Pulmonary artery endothelial cell (primary cell): ENCODE measurements around the gene ILK. TPM values are rescaled to one million over a fixed set of nuclear protein-coding genes. Genes with fewer than 3 reads are reported as not detected.

Source experiments
- DNase-seq: peaks from one replicate; pipeline ENCODE4 v3.0.0-alpha.2; 2011; ENCODE audit warnings: low read depth, low spot score
- total RNA-seq: library from RNA; depleted of rRNA; stranded (reverse); fragments of >200 nt; gene quantifications from 2 replicates; pipeline ENCODE4 v1.2.3, GENCODE V29; 2014

The ILK gene
- total RNA-seq, 1 donor from 2014 or later = 138 TPM

DNA sequence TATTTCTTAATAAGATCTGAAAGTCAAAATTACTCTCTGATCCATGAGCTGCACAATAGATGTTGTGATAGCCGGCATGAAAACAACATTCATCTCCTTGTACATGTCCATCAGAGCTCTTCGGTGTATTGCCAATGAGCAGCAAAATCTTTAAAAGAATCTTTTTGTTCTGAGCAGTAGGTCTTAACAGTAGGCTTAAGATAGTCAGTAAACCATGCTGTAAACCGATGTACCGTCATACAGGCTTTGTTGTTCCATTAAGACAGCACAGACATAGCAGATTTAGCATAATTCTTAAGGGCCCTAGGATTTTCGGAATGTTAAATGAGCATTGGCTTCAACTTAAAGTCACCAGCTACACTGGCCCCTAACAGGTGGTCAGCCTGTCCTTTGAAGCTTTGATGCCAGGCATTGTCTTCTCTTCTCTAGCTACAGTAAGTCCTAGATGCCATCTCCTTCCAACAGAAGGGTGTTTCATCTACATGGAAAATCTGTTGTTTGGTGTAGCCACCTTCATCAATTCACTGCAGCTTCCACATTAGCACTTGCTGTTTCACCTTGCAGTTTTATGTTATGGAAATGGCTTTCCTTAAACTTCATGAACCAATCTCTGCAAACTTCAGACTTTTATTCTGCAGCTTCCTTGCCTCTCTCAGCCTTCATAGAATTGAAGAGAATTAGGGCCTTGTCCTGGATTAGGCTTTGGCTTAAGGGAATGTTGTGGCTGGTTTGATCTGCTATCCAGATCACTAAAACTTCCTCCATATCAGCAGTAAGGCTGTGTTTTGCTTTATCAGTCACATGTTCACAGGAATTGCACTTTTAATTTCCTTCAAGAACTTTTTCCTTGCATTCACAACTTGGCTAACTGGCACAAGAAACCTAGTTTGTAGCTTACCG lies 28.5 kb upstream of the ILK start:
- DNase-seq = no peak

DNA sequence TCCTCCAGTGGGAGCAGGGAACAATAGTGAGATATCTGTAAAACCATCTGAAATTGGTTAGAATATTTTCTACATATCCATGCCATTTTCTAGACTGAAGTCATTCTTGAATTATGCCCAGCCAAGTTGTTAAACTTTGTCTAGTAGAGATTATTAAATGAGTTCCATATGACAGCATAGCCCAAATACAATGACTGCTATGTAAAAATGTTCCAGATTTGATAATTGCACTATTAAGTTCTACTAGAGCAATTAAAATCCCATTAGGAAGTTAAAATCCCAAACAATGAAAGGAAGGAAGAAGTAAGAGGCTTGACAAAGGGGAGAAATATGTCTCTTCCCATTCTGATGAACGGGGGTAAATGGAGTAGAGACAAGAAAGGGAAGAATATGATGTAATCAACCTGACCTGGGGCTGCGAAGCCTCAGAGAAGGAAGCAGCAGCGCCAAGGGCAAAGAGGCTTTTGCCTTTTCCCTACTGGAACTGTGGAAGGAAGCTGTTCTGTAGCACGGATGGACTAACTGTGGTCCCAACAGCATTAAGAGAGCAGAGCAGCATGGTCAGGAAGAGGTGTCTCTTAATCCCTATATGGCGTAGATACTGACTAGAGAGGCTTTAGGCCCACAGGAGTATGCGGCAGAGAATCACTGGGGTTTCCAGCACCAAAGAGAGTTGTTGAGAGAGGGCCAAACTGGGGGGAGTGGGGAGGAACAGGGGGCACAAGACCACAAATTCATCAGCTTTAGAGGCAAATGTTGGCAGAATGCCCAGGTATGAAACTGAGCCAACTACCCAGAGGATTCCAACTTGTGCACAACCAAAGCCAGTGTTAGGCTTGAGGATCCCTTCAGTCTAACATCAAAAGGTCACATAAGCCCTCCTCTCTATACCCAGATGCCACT lies 26.9 kb upstream of the ILK start:
- DNase-seq = peak; percentile 39

DNA sequence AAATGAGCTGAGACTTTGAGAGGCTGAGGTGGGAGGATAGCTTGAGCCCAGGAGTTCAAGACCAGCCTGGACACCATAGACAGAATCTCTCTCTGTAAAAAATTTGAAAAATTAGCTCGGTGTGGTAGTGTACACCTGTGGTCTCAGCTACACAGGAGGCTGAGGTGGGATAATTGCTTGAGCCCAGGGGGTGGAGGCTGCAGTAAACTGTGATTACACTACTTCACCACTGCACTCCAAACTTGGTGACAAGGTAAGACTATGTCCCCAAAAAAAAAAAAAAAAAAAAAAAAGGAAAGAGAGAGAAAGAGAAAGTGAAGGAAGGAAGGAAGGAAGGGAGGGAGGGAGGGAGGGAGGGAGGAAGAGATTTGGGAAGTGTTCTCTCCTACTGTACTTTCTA lies 25.4 kb upstream of the ILK start:
- no peak for DNase-seq

DNA sequence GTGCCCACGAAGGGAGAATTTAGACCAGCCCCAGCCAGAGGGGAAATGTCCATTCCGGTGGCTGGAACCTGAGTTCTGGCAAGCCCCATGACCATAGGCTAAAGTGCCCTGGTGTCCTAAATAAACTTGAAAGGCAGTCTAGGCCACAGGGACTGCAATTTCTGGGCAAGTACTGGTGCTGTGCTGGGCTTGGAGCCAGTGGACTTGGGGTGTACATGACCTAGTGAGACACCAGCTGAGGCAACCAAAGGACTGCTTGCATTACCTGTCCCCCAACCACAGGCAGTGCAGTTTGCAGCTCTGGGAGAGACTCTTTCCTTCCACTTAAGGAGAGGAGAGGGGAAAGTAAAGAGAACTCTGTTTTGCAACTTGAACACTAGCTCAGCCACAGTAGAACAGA lies 23.9 kb upstream of the ILK start:
- no peak for DNase-seq

DNA sequence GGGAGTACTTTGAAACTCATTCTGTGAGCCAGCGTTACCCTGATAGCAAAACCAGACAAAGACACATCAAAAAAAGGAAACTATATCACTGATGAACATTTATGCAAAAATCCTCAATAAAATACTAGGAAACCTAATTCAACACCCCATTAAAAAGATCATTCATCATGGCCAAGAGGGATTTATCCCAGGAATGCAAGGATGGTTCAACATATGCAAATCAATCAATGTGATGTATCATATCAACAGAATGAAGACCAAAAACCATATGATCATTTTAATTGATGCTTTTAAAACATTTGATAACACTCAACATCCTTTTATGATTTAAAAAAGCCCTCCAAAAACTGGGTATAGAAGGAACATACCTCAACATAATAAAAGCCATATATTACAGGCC lies 20.0 kb upstream of the ILK start:
- no peak for DNase-seq

DNA sequence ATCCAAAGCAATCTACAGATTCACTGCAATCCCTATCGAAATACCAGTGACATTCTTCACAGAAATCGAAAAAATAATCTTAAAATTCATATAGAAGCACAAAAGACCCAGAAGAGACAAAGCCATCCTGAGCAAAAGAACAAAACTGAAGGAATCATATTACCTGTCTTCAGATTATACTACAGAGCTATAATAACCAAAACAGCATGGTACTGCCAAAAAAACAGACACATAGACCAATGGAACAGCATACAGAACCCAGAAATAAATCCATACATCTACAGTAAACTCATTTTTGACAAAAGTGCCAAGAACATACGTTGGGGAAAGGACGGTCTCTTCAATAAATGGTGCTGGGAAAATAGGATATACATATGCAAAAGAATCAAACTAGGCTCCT lies 19.0 kb upstream of the ILK start:
- DNase-seq = no peak

DNA sequence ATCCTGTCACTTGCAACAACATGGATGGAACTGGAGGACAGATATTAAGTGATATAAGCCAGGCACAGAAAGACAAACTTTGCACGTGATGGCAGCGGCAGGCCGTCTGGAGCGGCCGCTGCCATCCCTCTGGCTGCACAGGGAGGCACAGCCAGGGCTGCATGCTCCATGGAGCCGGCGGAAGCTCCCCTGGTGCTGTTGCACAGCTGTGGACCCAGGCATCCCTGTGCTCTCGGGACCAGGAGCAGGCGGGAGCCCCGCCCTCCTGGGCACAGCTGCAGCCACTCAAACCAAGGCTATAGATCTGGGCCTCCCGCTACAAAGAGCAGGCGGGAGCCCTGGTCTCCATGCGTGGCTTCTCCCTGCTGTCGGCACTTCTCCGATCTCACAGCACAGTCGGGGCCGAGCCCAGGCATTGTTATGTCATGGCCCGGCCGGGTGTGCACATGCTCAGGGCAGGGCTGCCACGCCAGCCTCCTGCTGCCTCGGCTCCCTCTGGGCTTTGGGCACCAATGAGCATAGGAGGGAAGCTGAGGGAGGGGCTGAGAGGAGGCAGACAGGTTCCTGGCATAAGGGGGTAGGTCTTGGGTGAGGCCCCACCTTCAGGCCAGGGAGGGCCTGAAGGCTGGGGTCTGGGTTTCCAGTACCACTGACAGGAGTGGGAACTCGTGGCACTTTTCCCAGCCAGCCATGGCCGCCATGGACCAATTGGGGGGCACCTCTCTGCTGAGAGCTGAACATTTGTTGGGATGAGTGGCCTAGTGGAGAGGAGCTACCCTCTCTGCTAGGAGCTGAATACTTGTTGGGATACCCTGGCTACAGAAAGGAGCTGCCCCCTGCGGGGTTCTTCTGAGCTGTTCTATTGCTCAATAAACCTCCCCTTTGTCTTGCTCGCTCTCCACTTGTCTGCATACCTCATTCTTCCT lies 16.9 kb upstream of the ILK start:
- DNase-seq = no peak

DNA sequence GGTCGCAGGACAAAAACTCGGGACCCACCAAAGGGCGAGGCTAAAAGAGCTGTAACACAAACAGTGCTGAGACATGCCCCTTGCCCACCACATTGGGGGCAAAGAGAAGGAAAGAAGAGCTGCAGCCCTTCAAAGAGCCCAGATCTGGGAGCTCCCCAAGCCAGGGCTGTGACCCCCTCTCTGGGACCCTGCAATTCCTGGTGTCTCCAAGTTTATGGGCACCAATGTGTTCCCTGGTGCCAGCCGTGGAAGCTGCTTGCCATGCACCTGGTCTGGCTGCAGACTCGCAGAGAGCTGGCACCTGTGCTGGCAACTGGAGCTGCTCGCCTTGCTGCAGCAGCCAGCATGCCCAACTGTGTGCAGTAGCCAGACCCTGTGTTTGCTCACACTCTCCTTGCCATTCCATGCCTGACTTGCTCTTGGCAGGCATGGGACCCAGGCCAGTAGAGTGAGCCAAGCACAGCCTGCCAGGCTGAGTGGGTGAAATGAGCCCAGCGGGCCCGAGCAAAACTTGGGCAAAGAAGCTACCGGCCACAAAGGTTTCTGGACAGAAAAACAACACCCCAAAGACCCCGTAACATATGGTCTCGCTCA lies 16.1 kb upstream of the ILK start:
- no peak for DNase-seq

DNA sequence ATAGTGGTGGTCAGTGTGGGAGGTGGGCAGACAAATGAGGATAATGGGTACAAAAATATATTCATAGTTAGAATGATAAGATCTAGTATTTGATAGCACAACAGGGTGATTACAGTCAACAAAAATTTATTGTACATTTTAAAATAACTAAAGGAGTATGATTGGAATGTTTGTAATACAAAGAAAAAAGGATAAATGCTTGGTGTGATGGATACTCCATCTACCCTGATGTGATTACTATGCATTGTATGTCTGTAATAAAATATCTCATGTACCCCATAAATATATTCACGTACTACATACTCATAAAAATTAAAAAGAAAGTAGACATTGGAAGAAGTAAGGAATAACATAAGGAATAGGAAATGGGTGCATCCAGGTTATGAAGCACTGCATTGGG lies 15.6 kb upstream of the ILK start:
- DNase-seq = no peak

DNA sequence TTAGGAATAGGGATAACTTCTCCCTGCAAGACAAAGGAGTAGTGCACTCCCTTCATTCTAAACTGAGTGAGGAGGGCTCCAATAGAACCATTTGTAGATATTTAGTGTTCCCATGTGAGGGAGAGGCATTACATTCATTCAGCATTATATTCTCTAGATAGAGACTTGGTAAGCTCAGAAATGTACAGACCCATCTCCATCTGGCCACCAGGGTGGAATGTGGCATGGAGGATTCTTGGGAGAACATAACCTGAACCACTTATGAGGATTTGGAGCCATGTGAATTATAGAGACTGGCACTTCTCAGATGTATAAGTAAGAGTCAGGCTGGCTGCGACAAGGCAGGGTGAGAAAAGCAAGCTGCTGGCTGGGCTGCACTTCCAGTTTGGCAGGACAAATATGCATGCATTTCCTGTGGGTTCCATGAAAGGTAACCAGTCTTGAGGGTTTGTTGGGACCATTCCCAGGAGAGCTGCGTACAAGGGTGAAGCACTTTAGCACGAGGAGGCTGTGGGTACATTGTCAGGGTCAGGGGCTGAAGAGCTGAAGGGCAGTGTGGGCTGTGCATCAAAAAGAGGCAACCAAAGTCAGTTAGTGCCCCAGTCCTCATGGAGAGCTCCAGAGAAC lies 9.3 kb upstream of the ILK start:
- DNase-seq = no peak

DNA sequence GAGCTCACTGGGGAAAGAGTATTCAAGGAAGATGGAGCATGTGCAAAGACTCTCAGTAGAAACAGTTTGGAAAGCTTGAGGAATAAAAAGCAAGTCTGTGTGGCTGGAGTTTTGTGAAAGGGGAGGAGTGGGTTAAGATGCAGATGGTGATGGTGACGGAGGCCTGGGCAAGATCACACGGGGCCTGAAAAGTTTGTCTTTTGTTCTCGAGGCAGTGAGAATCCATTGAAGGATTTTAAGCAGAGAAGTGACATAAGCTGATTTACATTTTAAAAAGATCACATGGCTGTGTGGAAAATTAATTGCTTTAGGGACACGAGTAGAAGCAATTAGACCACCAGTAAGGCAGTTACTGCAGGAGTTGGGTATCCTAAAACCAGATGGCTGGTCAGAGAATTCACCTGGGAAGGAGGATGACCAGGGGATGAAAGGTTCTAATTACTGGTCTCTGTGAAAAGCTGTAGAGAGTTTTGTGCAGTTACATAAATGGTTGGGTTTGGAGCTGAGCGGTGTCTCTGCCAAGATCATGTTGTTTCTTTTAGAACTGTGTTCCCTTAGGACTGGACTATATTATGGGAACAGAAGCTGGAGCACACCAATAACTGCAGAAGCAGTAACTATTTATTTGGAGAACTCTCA lies 7.2 kb upstream of the ILK start:
- no peak for DNase-seq

DNA sequence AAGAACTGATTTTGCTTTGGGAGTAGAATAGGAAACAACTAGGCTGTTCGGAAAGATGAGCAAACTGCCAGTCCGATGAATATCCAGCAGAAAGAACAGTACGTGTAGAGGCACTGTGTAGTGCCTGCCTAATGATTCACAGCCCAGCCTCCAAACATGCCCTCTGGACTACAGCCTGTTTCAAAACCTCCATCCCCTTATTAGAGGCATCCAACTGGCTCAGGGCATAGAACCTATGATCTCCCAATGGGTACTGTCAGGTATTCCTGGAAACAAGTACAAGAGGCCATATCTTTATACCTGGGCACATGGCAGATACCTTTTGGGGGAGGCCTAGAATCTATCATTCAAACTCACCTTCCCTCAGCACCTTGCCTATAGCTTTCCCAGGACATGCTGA lies 5.0 kb upstream of the ILK start:
- no peak for DNase-seq

DNA sequence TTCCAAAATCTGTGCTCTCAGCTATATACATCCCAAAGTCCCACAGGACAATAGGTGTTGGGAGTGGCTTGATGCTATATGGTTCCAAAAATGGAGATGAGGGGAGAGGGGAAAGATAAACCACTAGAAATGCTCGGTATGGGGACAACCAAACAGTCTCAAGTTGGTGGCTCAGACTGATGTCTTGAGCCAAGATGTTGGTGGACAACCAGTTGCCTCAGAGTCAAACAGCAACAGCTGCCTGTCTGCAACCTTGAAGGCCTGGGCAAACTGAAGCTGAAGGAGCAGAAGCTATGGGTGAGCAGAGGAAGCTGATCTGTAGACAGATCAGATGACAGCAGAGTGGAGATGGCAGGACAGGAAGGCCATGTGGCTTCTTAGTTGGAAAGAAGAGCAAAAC lies 4.1 kb upstream of the ILK start:
- no peak for DNase-seq

DNA sequence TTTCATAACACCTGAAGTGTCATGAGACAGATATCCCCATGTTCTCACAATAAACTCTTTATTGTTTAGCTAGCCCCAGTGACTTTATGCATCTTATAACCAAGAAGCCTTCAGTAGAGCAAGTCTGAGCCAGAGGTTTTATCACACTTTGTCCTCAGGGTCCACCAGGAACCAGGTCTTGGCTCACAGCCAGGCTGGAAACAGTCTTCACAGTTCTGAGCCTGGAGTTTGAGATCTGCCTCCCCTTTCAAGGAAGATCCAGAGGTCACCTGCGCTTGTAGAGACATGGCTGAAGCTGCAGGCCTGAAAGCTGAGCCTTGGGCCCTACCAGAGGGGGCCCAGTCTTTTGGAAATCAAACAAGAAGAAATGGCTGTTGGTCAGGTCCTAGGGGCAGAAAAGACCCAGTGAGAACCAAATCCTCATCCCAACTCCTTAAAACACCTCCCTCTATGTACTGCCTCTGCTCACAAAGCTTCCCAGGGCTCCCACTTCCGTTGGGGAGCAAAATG lies 3.6 kb upstream of the ILK start:
- no peak for DNase-seq

DNA sequence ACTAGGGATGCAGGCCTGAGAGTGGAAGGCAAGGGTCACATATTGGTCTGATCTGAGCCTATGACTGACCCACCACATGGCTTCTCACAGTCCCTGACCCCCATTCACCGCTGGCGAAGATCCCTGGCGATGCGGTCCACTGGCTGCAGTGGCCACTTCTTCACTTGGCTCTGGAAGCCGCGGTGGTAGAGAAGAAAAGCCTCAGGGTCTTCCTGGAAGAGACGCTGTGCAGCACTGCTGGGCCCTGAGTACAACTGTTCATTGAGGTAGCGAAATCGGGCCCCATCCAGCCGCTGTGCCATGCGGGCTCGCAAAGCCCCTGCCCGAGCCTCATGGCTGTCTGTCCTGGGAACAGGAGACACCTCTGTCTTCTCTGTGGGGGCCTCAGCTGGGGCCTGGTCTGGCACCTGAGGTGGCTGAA lies 2.5 kb upstream of the ILK start:
- DNase-seq = no peak

DNA sequence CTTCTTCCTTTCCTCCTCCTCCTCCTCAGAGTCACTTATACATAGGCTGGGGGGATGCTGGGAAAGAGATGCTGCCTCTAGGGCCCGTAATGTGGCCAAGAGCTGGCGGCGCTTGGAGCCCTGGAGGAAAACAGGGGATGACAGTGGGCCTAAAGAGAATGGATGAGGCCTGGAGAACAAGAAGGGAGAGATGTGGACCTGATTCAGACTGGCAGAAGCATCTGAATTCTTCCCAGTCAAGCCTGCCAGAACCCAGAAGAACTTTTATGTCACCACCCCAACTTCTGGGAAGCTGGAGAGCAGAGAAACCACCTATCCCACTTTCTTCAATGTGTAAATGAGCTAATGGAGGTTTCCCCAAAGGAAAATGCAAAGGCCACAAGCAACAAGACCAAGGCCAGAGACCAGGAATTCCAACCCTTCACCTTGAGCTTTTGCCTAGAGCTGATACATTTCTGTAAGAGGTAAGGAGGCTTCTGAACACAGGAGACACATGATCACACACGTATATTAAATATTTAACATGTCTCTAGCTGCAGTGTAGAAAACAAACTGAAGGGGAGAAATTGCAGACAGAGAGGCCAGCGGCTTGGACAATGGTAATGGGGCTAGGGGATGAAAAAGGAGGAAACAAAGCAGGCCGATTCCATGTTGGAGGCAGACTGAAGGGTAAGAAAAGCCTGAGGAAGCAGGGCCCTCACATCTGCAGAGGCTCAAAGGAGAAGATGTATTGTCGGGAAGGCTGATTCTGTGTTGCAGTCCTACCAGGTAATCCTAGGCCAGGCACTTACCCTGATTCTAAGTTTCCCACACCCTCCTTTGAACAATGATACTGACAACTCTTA lies 1.3 kb upstream of the ILK start:
- no peak for DNase-seq

DNA sequence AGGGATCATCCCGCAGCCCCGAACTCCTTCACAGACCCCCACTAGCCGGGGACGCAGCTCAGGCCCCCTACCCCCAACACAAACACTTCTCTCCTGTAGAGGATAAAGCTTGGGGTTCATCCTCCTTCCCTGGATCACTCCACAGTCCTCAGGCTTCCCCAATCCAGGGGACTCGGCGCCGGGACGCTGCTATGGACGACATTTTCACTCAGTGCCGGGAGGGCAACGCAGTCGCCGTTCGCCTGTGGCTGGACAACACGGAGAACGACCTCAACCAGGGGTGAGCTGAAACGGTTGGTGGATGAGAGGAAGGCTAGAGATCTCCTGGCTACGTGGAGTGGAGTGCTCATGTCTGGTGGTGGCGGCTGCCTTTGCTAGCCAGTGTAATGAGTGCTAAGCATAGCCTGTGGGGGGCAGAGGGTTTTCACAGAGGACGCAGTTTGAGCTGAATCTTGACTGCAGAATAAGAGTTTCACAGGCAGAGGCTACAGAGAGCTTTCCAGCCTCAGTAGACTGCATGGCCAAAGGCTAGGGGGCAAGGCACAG lies 580 bp downstream of the ILK start:
- DNase-seq = no peak

DNA sequence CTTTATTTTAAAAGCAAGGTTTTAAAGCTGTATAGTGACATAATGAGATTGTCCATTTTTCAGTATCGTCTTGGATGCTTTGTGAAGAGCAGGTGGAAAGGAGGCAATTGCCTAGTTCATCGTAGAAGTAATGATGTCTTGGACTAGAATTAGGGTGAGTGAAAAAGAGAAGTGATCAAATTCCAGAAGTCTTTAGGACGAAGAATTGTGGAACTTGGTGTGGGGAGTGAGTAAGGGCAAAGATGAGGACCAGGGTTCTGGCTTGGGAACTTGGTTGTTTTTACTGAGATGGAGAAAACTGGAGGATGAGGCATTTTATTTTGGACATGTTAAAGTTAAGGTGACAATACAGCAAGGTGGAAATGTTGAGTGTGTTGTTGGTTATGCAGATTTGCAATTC lies 1.2 kb downstream of the ILK start:
- DNase-seq = no peak
